Prostate gland (tissue), 2 donors: Measurements from ENCODE around the gene ALG6. TPM values are rescaled to one million over a fixed set of nuclear protein-coding genes. Genes with fewer than 3 reads are reported as not detected.

Experiments
- DNase-seq: peaks from one replicate; pipeline ENCODE4 v3.0.0-alpha.2; 2019; ENCODE audit warnings: low spot score
- H3K27ac ChIP-seq, 2 donors: fragments of 200-600 bp; sonication (generic); 2 replicates each; pipeline ENCODE4 v1.5.1; 2017 to 2019
- H3K27me3 ChIP-seq: fragments of 200-600 bp; sonication (generic); replicated peaks from 2 replicates; pipeline ENCODE4 v1.5.1; 2019; ENCODE audit not compliant: insufficient read depth
- H3K36me3 ChIP-seq, 2 donors: fragments of 200-600 bp; sonication (generic); 1 replicate in 1 of 2; 2 replicates in 1 of 2; pipeline versions ENCODE4 v1.5.1 to v1.8.1; 2017 to 2019
- H3K4me1 ChIP-seq: fragments of 200-600 bp; sonication (generic); replicated peaks from 2 replicates; pipeline ENCODE4 v1.5.1; 2019
- H3K4me3 ChIP-seq, 2 donors: fragments of 200-600 bp; sonication (generic); 2 replicates each; pipeline ENCODE4 v1.5.1; 2017 to 2019
- H3K9me3 ChIP-seq: fragments of 200-600 bp; sonication (generic); 2 replicates; pipeline ENCODE4 v1.5.1; 2017
- POLR2A ChIP-seq: fragments of 450-650 bp; IDR thresholded peaks from one replicate; pipeline ENCODE4 v1.6.1; 2016; ENCODE audit warnings: antibody characterized with exemption, mild to moderate bottlenecking
- POLR2AphosphoS5 ChIP-seq: sonication (generic); formaldehyde crosslinking; IDR thresholded peaks from one replicate; pipeline ENCODE4 v1.6.1; 2017; ENCODE audit warnings: antibody characterized with exemption
- WGBS: methylation state at CpG from one replicate; pipeline ENCODE4 v1.1.5; 2018; 5-methylcytosine and 5-hydroxymethylcytosine counted together
- intact Hi-C: fragments of 100-400 bp; cut with DNase I; formaldehyde crosslinking; loops from one replicate; pipeline ENCODE4 v1.14.2; 2022
- total RNA-seq, 2 donors: library from RNA; depleted of rRNA; stranded (reverse); fragments of >200 nt; gene quantifications; one replicate each; pipeline ENCODE4 v1.1.0, GENCODE V29; 2016
- TF ChIP-seq, protein P1 (sequence below), 4 experiments: fragments of 200-600 bp in 2 of 4; fragments of 450-650 bp in 2 of 4; sonication (generic) in 2 of 4; IDR thresholded peaks; 1 replicate in 3 of 4; 2 replicates in 1 of 4; pipeline ENCODE4 v1.5.1; 2016 to 2019; ENCODE audit warnings: antibody characterized with exemption in 4 of 4, mild to moderate bottlenecking in 2 of 4, moderate library complexity in 2 of 4

Gene ALG6
- total RNA-seq, 2 donors from 2014 or later = 10.2 to 17.6 TPM

DNA sequence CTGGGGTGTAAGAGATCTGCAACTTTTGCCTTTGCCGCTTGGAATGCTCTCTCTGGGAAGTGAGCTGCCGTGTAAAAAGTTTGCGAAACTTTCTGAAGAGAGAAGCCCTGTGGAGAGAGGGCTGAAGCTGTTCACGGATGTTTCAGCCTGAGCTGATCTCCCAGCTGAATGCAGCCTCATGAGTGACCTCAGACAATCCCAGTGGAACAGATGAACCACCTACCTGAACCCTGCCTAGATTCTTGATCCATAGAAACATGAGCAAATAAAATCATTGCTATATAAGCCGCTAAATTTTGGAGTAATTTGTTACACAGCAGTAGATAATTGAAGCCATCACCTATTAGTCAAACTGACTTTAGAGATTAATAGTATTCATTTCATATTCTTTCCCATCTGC is 4.4 kb upstream of the ALG6 start:
- no peak for DNase-seq
- Histone ChIP-seq H3K36me3 (no peaks in the 10 kb centered on the region), H3K27me3 (no peaks in the 10 kb centered on the region), H3K4me1 (no peaks in the 10 kb centered on the region), H3K27ac (no peak overlapping the region), H3K4me3 (no peak overlapping the region), H3K9me3 (no peaks in the 10 kb centered on the region)
- no peak for TF ChIP-seq POLR2AphosphoS5
- TF ChIP-seq, protein P1, sequence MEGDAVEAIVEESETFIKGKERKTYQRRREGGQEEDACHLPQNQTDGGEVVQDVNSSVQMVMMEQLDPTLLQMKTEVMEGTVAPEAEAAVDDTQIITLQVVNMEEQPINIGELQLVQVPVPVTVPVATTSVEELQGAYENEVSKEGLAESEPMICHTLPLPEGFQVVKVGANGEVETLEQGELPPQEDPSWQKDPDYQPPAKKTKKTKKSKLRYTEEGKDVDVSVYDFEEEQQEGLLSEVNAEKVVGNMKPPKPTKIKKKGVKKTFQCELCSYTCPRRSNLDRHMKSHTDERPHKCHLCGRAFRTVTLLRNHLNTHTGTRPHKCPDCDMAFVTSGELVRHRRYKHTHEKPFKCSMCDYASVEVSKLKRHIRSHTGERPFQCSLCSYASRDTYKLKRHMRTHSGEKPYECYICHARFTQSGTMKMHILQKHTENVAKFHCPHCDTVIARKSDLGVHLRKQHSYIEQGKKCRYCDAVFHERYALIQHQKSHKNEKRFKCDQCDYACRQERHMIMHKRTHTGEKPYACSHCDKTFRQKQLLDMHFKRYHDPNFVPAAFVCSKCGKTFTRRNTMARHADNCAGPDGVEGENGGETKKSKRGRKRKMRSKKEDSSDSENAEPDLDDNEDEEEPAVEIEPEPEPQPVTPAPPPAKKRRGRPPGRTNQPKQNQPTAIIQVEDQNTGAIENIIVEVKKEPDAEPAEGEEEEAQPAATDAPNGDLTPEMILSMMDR (IDR thresholded peaks at IDR 0.05) = no peak
- TF ChIP-seq POLR2A = no peak
- intact Hi-C loops = no loop called here
- WGBS = 85% methylated on average over 5 of the region's 5 CpGs

DNA sequence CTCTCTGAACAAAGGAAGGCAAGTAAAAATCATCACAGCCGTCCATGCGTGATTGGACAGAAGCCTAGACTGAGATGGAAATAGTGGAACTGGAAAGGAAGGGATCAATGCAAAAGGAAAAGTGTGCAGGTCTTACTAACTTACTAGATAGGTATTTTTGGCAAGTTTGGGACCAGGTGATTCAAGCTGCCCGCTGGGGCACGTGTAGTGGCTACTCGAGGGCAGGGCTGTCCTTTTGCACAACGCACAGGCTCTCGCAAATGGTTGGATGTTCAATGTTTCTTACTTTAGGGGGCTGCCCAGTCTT is 566 bp upstream of the ALG6 start:
- Histone ChIP-seq H3K4me1 (peaks cover 3% of the 10 kb centered on the region), H3K9me3 (no peaks in the 10 kb centered on the region), H3K36me3 (no peaks in the 10 kb centered on the region), H3K4me3 (peak overlapping the region; percentile 69 to 84), H3K27ac (peak overlapping the region; percentile 77 to 85), H3K27me3 (no peaks in the 10 kb centered on the region)
- no peak for TF ChIP-seq POLR2A
- TF ChIP-seq POLR2AphosphoS5 = no peak
- TF ChIP-seq, protein P1 (IDR thresholded peaks at IDR 0.05) = no peak
- no peak for DNase-seq
- WGBS = 78% methylated on average over 7 of the region's 7 CpGs
- intact Hi-C loops = no loop called here

- no peak for TF ChIP-seq POLR2A
- TF ChIP-seq, protein P1 (IDR thresholded peaks at IDR 0.05) = no peak
- TF ChIP-seq POLR2AphosphoS5 = no peak
- Histone ChIP-seq H3K27ac (peak overlapping the region; percentile 77 to 85), H3K27me3 (no peaks in the 10 kb centered on the region), H3K36me3 (no peaks in the 10 kb centered on the region), H3K4me1 (peaks cover 3% of the 10 kb centered on the region), H3K9me3 (no peaks in the 10 kb centered on the region), H3K4me3 (peak overlapping the region; percentile 69 to 84)
- intact Hi-C loops = no loop called here
- 2% methylated on average over 10 of the region's 10 CpGs for WGBS
- no peak for DNase-seq
These were observed 704 bp downstream of the ALG6 start for GRCh38 chr1:63368131-63368530.

DNA sequence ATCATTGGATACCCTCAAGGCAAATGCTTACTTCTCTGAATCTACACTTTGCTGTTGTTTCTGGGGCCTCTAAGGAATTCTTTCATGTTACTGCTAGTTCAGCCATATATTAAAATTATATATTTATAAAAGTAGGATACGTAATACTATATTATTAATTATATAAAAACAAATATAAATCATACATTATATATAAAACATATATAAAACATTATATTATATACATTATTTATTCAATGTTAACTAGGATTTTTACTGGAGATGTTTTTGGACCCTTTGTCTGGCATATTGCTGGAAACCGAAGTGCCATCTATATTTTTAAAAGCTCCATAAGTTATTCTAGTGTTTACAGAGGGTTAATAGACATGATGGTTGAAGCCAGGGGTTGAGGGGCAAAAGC is 12.2 kb downstream of the ALG6 start:
- TF ChIP-seq POLR2A = no peak
- no peak for TF ChIP-seq POLR2AphosphoS5
- TF ChIP-seq, protein P1 (IDR thresholded peaks at IDR 0.05) = no peak
- no peaks in the 10 kb centered on the region for H3K9me3 ChIP-seq
- intact Hi-C loops = no loop called here
- no peak overlapping the region for H3K4me3 ChIP-seq
- no peak for DNase-seq
- H3K27me3 ChIP-seq = no peaks in the 10 kb centered on the region
- no peak overlapping the region for H3K27ac ChIP-seq
- no peaks in the 10 kb centered on the region for H3K36me3 ChIP-seq
- WGBS = 95% methylated on average over 2 of the region's 2 CpGs
- H3K4me1 ChIP-seq = no peaks in the 10 kb centered on the region

- intact Hi-C loops = no loop called here
- no peak for DNase-seq
- TF ChIP-seq, protein P1 (IDR thresholded peaks at IDR 0.05) = no peak
- TF ChIP-seq POLR2AphosphoS5 = no peak
- no peak for TF ChIP-seq POLR2A
- 83% methylated on average over 1 of the region's 1 CpG for WGBS
- Histone ChIP-seq H3K9me3 (no peaks in the 10 kb centered on the region), H3K4me3 (no peak overlapping the region), H3K4me1 (no peaks in the 10 kb centered on the region), H3K27ac (no peak overlapping the region), H3K36me3 (no peaks in the 10 kb centered on the region), H3K27me3 (no peaks in the 10 kb centered on the region)
These were observed 14.3 kb downstream of the ALG6 start for GRCh38 chr1:63381741-63382140.
